GM10266 (cell line): ENCODE results near the gene SLC4A11.

Source experiments
- DNase-seq: peaks from one replicate; pipeline ENCODE4 v3.0.0; 2012; ENCODE audit errors: extremely low spot score
- CTCF ChIP-seq: IDR thresholded peaks from 2 replicates; pipeline ENCODE4 v1.5.1; 2012; ENCODE audit warnings: mild to moderate bottlenecking, low read depth; ENCODE audit not compliant: control insufficient read depth, insufficient read depth; ENCODE audit errors: missing control alignments

SLC4A11 gene

GRCh38 chr20:3233131-3233990 lies 5.6 kb downstream of the SLC4A11 start:
- no peak for DNase-seq
- no peak for TF ChIP-seq CTCF

- TF ChIP-seq CTCF, result no peak
- no peak for DNase-seq
Measured at GRCh38 chr20:3231889-3232588, 7.0 kb downstream of the SLC4A11 start.

DNA sequence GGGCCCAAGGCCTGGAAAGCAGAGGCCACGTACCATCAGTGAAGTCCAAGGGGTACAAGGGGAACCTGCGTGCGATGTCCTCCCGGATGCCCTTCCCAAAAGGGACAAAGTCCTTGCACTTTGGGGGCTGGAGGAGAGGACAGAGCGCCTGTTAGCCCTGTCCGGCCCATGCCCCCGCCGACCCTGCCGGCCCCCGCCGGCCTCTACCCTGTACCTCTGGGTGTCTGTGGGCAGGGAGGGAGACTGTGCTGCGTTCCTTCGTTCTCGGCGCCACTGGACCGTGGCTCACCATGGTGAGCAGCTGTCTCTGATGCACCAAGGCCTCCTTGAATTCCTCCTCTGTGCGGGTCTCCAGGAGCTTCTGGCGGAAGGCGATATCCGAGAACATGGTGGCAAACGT lies 7.9 kb downstream of the SLC4A11 start:
- TF ChIP-seq CTCF, result no peak
- no peak for DNase-seq

DNA sequence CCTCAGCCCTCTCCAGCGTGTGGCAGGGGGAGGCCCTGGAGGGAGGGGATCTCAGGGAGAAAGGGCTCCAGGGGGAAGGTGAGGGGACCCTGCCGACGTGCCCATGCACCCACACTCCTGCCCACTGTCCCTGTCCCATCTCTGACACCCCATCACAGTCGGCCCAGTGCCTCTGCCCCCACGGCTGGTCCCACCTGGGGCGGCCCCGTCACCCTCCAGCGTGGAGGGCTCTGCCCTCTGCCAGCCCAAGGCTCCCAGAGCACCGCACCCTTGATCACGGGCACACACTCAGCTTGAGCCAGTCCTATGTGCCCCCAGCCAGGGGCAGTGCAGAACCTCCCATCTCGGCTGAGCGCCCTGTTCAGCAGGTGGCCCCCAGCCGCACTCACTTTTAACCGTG lies 9.2 kb downstream of the SLC4A11 start:
- TF ChIP-seq CTCF, result no peak
- DNase-seq, result no peak

- DNase-seq, result no peak
- no peak for TF ChIP-seq CTCF
Measured at GRCh38 chr20:3229158-3229557, 9.8 kb downstream of the SLC4A11 start.

DNA sequence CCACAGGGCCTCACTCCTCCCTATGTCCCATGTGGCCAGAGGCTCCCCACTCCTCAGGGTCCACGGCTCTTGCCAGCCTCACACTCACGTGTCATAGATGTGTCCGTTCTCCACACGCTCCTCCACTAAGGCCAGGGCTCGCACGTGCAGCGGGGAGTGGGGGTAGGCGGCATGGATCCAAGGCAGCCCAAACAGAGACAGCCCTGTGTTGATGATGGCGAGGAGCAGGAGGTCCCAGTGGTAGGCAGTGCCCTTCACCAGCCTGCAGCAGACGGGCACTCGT lies 10.3 kb downstream of the SLC4A11 start:
- TF ChIP-seq CTCF, result no peak
- DNase-seq, result no peak
